ENCODE data around the gene ASB13. TPM values are rescaled to one million over a fixed set of nuclear protein-coding genes. Genes with fewer than 3 reads are reported as not detected.

The ASB13 gene
- total RNA-seq, 3 donors from 2014 or later (not counting 1 experiment from before 2014, with no cell fraction given): 0.99 to 2.4 (median 1.4) TPM

DNA sequence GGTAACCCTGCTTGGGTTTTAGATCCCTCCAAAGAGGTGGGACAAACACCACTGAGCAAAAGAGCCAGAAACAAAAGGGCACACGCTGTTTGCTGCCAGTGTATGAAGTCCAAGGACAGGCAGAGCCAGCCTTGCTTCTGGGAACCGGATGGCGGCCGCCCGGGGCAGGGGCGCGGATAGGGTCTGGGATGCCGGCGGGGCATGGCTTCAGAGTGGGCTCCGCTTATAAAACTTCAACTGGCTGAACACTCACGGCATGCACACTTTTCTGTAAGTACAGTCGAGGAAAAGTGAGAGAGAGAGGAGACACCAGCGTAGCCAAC, 62.6 kb downstream of the ASB13 start:
- H3K27me3 ChIP-seq (ENCODE audit: control insufficient read depth, insufficient read depth, low read length): no peaks in the 10 kb centered on the region
- H3K4me1 ChIP-seq (ENCODE audit: control insufficient read depth, insufficient read depth, low read length): peaks cover 9% of the 10 kb centered on the region
- no peak for DNase-seq
- Mint-ChIP-seq H3K27me3 (ENCODE audit: low read depth in 2 of 2) (peaks cover 4 to 8% of the 10 kb centered on the region in 2 donors), H3K36me3 (no peaks in the 10 kb centered on the region), H3K4me3 (no peak overlapping the region), H3K27ac (no peak overlapping the region), H3K4me1 (no peaks in the 10 kb centered on the region), H3K9me3 (no peaks in the 10 kb centered on the region)
- no peak overlapping the region for H3K4me3 ChIP-seq (ENCODE audit: low read length)
- no peaks in the 10 kb centered on the region for H3K9me3 ChIP-seq (ENCODE audit: control insufficient read depth, insufficient read depth, low read length)
- H3K27ac ChIP-seq (ENCODE audit: low read length): no peak overlapping the region
- TF ChIP-seq, protein P1, sequence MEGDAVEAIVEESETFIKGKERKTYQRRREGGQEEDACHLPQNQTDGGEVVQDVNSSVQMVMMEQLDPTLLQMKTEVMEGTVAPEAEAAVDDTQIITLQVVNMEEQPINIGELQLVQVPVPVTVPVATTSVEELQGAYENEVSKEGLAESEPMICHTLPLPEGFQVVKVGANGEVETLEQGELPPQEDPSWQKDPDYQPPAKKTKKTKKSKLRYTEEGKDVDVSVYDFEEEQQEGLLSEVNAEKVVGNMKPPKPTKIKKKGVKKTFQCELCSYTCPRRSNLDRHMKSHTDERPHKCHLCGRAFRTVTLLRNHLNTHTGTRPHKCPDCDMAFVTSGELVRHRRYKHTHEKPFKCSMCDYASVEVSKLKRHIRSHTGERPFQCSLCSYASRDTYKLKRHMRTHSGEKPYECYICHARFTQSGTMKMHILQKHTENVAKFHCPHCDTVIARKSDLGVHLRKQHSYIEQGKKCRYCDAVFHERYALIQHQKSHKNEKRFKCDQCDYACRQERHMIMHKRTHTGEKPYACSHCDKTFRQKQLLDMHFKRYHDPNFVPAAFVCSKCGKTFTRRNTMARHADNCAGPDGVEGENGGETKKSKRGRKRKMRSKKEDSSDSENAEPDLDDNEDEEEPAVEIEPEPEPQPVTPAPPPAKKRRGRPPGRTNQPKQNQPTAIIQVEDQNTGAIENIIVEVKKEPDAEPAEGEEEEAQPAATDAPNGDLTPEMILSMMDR (IDR thresholded peaks at IDR 0.05): no peak
- no peak for ATAC-seq
- intact Hi-C loops (cut with micrococcal nuclease): no loop called here
- H3K36me3 ChIP-seq (ENCODE audit: control insufficient read depth, insufficient read depth, low read length): no peaks in the 10 kb centered on the region
- WGBS (ENCODE audit: insufficient coverage): 82% methylated on average over 13 of the region's 13 CpGs

DNA sequence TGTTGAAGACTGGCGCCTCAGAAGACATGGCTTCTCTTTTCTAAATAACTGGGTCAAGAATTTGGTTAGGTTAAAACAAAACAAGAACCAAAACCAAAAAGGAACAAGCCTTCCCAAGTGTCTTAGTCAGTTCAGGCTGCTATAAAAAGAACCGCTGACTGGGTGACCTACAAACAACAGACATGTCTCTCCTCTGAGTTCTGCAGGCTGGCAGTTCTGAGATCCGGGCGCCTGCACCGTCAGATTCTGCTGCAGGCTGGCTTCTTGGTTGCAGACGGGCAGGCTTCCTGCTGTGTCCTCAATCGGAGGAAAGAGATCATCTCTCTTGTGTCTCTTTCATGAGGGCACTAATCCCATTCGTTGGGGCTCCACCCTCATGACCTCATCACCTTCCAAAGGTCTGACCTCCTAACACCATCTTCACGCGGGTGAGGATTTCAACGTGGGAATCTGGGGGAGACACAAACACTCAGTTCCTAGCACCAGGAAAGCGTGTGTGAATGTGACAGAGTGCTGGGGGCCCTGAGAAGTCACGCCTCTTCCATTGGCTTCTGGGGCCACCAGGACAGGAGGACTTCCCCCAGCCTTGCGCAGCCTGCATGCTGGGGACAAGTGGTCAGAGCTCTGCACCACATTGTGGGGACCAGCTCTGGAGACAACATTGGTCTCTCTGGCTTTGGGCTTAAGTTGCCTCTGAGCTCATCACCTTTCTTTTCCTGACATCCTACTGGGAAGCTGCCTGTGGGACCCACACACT, 63.1 kb downstream of the ASB13 start:
- Histone ChIP-seq H3K27me3 (ENCODE audit: control insufficient read depth, insufficient read depth, low read length) (no peaks in the 10 kb centered on the region), H3K4me1 (ENCODE audit: control insufficient read depth, insufficient read depth, low read length) (peaks cover 9% of the 10 kb centered on the region), H3K4me3 (ENCODE audit: low read length) (no peak overlapping the region), H3K36me3 (ENCODE audit: control insufficient read depth, insufficient read depth, low read length) (no peaks in the 10 kb centered on the region), H3K27ac (ENCODE audit: low read length) (no peak overlapping the region), H3K9me3 (ENCODE audit: control insufficient read depth, insufficient read depth, low read length) (no peaks in the 10 kb centered on the region)
- no peaks in the 10 kb centered on the region for H3K36me3 Mint-ChIP-seq
- DNase-seq: no peak
- H3K4me1 Mint-ChIP-seq: no peaks in the 10 kb centered on the region
- ATAC-seq: no peak
- H3K9me3 Mint-ChIP-seq: no peaks in the 10 kb centered on the region
- peaks cover 2 to 4% of the 10 kb centered on the region in 2 donors for H3K27me3 Mint-ChIP-seq (ENCODE audit: low read depth in 2 of 2)
- no peak overlapping the region for H3K4me3 Mint-ChIP-seq
- intact Hi-C loops (cut with micrococcal nuclease): no loop called here
- TF ChIP-seq, protein P1 (IDR thresholded peaks at IDR 0.05): no peak
- 78% methylated on average over 14 of the region's 14 CpGs for WGBS (ENCODE audit: insufficient coverage)
- no peak overlapping the region for H3K27ac Mint-ChIP-seq

GRCh38 chr10:5601826-5602495, 64.4 kb downstream of the ASB13 start:
- intact Hi-C loops (cut with micrococcal nuclease): no loop called here
- Histone ChIP-seq H3K27me3 (ENCODE audit: control insufficient read depth, insufficient read depth, low read length) (no peaks in the 10 kb centered on the region), H3K4me1 (ENCODE audit: control insufficient read depth, insufficient read depth, low read length) (peaks cover 9% of the 10 kb centered on the region), H3K9me3 (ENCODE audit: control insufficient read depth, insufficient read depth, low read length) (no peaks in the 10 kb centered on the region), H3K27ac (ENCODE audit: low read length) (no peak overlapping the region), H3K36me3 (ENCODE audit: control insufficient read depth, insufficient read depth, low read length) (no peaks in the 10 kb centered on the region), H3K4me3 (ENCODE audit: low read length) (no peak overlapping the region)
- no peaks in the 10 kb centered on the region for H3K4me1 Mint-ChIP-seq
- DNase-seq (no peak), ATAC-seq (no peak)
- TF ChIP-seq, protein P1 (IDR thresholded peaks at IDR 0.05): no peak
- H3K27me3 Mint-ChIP-seq (ENCODE audit: low read depth in 2 of 2): peaks cover 0 to 8% of the 10 kb centered on the region in 2 donors
- H3K9me3 Mint-ChIP-seq: no peaks in the 10 kb centered on the region
- no peak overlapping the region for H3K27ac Mint-ChIP-seq
- no peak overlapping the region for H3K4me3 Mint-ChIP-seq
- H3K36me3 Mint-ChIP-seq: no peaks in the 10 kb centered on the region
- WGBS (ENCODE audit: insufficient coverage): 31% methylated on average over 8 of the region's 11 CpGs

Data from natural killer cell (primary cell).